Peyer's patch (tissue), 4 donors: Measurements from ENCODE around the gene CCDC88C.

Experiments used
- CTCF ChIP-seq, 6 experiments: fragments of 450-650 bp in 4 of 6; fragments of 200-600 bp in 2 of 6; sonication (generic) in 1 of 6; IDR thresholded peaks; one replicate each; pipeline ENCODE4 v1.5.1; 2017 to 2019; ENCODE audit warnings: antibody characterized with exemption in 6 of 6, mild to moderate bottlenecking in 3 of 6, moderate library complexity in 1 of 6
- POLR2A ChIP-seq, 2 donors: fragments of 450-650 bp; IDR thresholded peaks; one replicate each; pipeline ENCODE4 v1.5.1; 2017; ENCODE audit warnings: antibody characterized with exemption in 2 of 2, mild to moderate bottlenecking in 2 of 2, moderate library complexity in 2 of 2

GRCh38 chr14:91237219-91237618 lies 180.4 kb downstream of the CCDC88C start:
- TF ChIP-seq POLR2A (IDR thresholded peaks at IDR 0.05) (no peak), CTCF (IDR thresholded peaks at IDR 0.05) (no peak)
